Endothelial cell (in vitro differentiated cells): ENCODE results near the gene NOX5. TPM values are rescaled to one million over a fixed set of nuclear protein-coding genes. Genes with fewer than 3 reads are reported as not detected.

Experiments
- DNase-seq: peaks from one replicate; pipeline ENCODE4 v3.0.0; 2021; ENCODE audit warnings: low spot score
- H3K27ac Mint-ChIP-seq: one replicate; pipeline ENCODE4 v1.8.0; 2021; ENCODE audit warnings: mixed read lengths, inconsistent platforms; ENCODE audit not compliant: unreplicated experiment
- H3K27me3 Mint-ChIP-seq: one replicate; pipeline ENCODE4 v1.8.0; 2021; ENCODE audit warnings: mild to moderate bottlenecking, moderate library complexity, mixed read lengths, inconsistent platforms; ENCODE audit not compliant: unreplicated experiment
- H3K36me3 Mint-ChIP-seq: one replicate; pipeline ENCODE4 v1.8.0; 2021; ENCODE audit warnings: mild to moderate bottlenecking, low read depth, mixed read lengths, inconsistent platforms; ENCODE audit not compliant: unreplicated experiment
- H3K4me1 Mint-ChIP-seq: one replicate; pipeline ENCODE4 v1.8.0; 2021; ENCODE audit warnings: mild to moderate bottlenecking, mixed read lengths, inconsistent platforms; ENCODE audit not compliant: unreplicated experiment
- H3K4me3 Mint-ChIP-seq: one replicate; pipeline ENCODE4 v1.8.0; 2021; ENCODE audit warnings: mild to moderate bottlenecking, mixed read lengths, inconsistent platforms; ENCODE audit not compliant: unreplicated experiment
- H3K9me3 Mint-ChIP-seq: one replicate; pipeline ENCODE4 v1.8.0; 2021; ENCODE audit warnings: mixed read lengths, inconsistent platforms; ENCODE audit not compliant: unreplicated experiment
- total RNA-seq: library from RNA; stranded (reverse); fragmentation: NEBNext Ultra II Directional; extraction: Animal tissue kit (Norgen Biotek cat#: 25700); gene quantifications from one replicate; pipeline ENCODE4 v1.2.1, GENCODE V29; 2021; ENCODE audit not compliant: unreplicated experiment
- TF ChIP-seq, protein P1 (sequence below): fragments of 200-600 bp; sonication (generic); IDR thresholded peaks from one replicate; pipeline ENCODE4 v1.5.0; 2021; ENCODE audit warnings: antibody characterized with exemption; ENCODE audit not compliant: unreplicated experiment

Gene NOX5
- total RNA-seq, 1 donor from 2014 or later: not detected

GRCh38 chr15:69075440-69075839 is 60.9 kb downstream of the NOX5 start:
- Mint-ChIP-seq H3K9me3 (no peaks in the 10 kb centered on the region), H3K36me3 (no peaks in the 10 kb centered on the region), H3K4me3 (no peak overlapping the region)

DNA sequence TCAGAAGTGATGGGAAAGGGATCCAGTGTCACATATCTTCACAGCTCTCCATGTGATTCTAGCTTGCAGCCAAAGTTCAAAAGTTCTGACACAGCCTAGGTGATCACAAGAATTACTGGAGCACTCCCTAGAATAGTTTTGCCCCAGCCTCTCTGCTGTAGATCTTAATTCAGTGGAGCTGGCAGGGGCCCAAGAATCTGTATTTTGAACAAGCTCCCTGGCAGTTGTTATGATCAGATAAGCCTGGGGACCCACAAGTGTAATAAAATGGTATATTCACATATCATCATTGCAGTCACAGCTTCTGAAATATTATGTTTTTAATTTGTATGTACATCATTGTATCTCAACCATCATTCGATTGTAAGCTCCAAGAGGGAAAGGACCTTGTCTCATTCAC is 62.3 kb downstream of the NOX5 start:
- no peaks in the 10 kb centered on the region for H3K36me3 Mint-ChIP-seq
- TF ChIP-seq, protein P1, sequence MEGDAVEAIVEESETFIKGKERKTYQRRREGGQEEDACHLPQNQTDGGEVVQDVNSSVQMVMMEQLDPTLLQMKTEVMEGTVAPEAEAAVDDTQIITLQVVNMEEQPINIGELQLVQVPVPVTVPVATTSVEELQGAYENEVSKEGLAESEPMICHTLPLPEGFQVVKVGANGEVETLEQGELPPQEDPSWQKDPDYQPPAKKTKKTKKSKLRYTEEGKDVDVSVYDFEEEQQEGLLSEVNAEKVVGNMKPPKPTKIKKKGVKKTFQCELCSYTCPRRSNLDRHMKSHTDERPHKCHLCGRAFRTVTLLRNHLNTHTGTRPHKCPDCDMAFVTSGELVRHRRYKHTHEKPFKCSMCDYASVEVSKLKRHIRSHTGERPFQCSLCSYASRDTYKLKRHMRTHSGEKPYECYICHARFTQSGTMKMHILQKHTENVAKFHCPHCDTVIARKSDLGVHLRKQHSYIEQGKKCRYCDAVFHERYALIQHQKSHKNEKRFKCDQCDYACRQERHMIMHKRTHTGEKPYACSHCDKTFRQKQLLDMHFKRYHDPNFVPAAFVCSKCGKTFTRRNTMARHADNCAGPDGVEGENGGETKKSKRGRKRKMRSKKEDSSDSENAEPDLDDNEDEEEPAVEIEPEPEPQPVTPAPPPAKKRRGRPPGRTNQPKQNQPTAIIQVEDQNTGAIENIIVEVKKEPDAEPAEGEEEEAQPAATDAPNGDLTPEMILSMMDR: no peak
- H3K4me3 Mint-ChIP-seq: no peak overlapping the region
- peaks cover 30% of the 10 kb centered on the region for H3K4me1 Mint-ChIP-seq
- no peaks in the 10 kb centered on the region for H3K9me3 Mint-ChIP-seq
- no peak for DNase-seq
- H3K27me3 Mint-ChIP-seq: peaks cover 1% of the 10 kb centered on the region
- H3K27ac Mint-ChIP-seq: no peak overlapping the region

More at GRCh38 chr15:69075440-69075839, 60.9 kb downstream of the NOX5 start:
- TF ChIP-seq, protein P1: no peak
- H3K27me3 Mint-ChIP-seq: peaks cover 1% of the 10 kb centered on the region
- peaks cover 17% of the 10 kb centered on the region for H3K4me1 Mint-ChIP-seq
- no peak overlapping the region for H3K27ac Mint-ChIP-seq
- no peak for DNase-seq

DNA sequence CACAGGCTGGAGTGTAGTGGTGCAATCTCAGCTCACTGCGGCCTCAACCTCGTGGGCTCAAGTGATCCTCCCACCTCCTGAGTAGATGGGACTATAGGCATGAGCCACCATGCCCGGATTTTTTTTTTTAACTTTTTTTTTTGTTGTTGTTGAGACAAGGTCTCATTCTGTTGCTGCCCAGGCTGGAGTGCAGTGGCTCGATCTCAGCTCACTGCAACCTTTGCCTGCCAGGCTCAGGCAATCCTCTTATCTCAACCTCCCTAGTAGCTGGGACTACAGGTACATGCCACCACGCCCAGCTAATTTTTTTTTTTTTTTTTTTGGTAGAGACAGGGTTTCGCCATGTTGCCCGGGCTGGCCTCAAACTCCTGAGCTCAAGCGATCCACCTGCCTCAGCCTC is 64.1 kb downstream of the NOX5 start:
- TF ChIP-seq, protein P1: no peak
- Mint-ChIP-seq H3K4me3 (no peak overlapping the region), H3K27me3 (peaks cover 1% of the 10 kb centered on the region), H3K36me3 (no peaks in the 10 kb centered on the region), H3K27ac (no peak overlapping the region), H3K9me3 (no peaks in the 10 kb centered on the region), H3K4me1 (peaks cover 40% of the 10 kb centered on the region)
- DNase-seq: no peak

DNA sequence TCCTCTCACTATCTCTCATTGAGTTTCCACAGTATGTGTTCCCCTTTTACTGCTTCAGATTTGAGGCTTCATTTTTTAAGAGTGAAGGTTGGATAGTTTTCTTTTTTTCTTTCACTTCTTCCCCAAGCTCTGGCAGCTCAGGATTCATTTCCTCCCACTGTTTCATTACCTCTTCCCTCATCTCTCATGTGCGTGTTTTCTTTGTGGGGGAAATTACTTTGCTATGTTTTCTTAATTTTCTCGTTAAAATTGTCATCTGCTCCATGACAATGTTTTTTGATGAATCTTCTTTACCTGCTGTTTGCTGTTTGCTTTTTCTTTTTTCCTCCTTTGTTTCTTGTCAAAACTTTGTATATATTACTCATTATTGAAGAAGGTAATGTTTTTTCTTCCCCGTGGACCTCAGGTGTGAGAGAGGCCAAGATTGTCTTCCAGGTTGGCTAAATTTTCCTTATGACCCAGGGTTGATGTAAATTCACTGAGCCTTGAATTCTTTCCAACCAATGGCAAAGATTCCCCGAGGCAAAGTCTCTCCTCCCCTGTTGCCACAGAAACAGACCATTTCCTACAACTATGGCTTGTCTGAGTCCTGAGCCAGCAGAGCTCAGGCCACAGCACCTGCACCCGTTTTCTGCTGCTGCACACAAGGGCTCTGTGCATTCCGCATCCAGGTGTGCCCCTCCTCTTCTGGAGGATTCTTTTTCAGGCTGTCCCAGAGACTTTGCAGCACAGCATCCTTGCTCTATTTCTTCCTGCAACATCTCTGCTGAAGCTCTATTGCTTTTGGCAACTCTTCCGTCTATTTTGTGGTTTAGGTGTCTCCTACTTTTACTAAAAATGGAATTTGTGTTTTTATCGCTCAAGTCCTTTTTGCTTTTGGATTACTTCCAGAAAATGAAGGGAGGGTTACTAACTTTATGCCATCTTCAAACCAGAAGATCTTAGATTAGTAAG is 66.1 kb downstream of the NOX5 start:
- peak overlapping the region; percentile 47 for H3K4me3 Mint-ChIP-seq
- H3K27me3 Mint-ChIP-seq: no peaks in the 10 kb centered on the region
- no peaks in the 10 kb centered on the region for H3K36me3 Mint-ChIP-seq
- H3K9me3 Mint-ChIP-seq: no peaks in the 10 kb centered on the region
- H3K27ac Mint-ChIP-seq: peak overlapping the region; percentile 94
- peaks cover 33% of the 10 kb centered on the region for H3K4me1 Mint-ChIP-seq
- TF ChIP-seq, protein P1: no peak
- DNase-seq: peak; percentile 19
